Right cardiac atrium (tissue), 5 donors: ENCODE data around the gene SORL1-AS1. TPM values are rescaled to one million over a fixed set of nuclear protein-coding genes. Genes with fewer than 3 reads are reported as not detected.
A peak's percentile ranks its signal among the peaks of the same experiment; 100 is the strongest.
"Not testable (repeated sequence)": the region's sequence is repeated elsewhere in the genome, so short reads cannot be mapped to it uniquely, and the experiment has no call there.

Experiments used
- ATAC-seq, 2 donors: fragments of 200-7000 bp; cut with Tn5 transposase; one replicate each; pipeline versions ENCODE4 v1.8.0 to v1.9.1; 2020; ENCODE audit warnings: moderate library complexity in 2 of 2, mild to moderate bottlenecking in 1 of 2
- DNase-seq, 3 donors: peaks; one replicate each; pipeline ENCODE4 v3.0.0-alpha.2; 2020
- H3K27ac ChIP-seq: one replicate; pipeline ENCODE4 v1.5.1; 2013; ENCODE audit warnings: mild to moderate bottlenecking, low read length, control low read depth, moderate library complexity
- H3K27me3 ChIP-seq: one replicate; pipeline ENCODE4 v1.6.1; 2013; ENCODE audit not compliant: control insufficient read depth, insufficient read depth
- H3K4me1 ChIP-seq: one replicate; pipeline ENCODE4 v1.6.1; 2013; ENCODE audit warnings: low read length; ENCODE audit not compliant: control insufficient read depth, insufficient read depth
- H3K4me3 ChIP-seq: one replicate; pipeline ENCODE4 v1.5.1; 2013; ENCODE audit warnings: low read length, control low read depth
- H3K9me3 ChIP-seq: one replicate; pipeline ENCODE4 v1.6.1; 2013; ENCODE audit warnings: low read length; ENCODE audit not compliant: control insufficient read depth
- WGBS: extraction: QIAGEN DNeasy Blood & Tissue Kit; methylation state at CpG from one replicate; pipeline ENCODE4 v1.1.7; 2013; 5-methylcytosine and 5-hydroxymethylcytosine counted together
- intact Hi-C, 4 donors: fragments of 100-400 bp; cut with DNase I; formaldehyde crosslinking; loops; one replicate each; pipeline versions ENCODE4 v1.11.0 to v1.14.0; 2022 to 2023
- polyA plus RNA-seq: library from polyadenylated mRNA; stranded (reverse); fragments of 200-250 nt; gene quantifications from one replicate; pipeline ENCODE4 v1.2.3, GENCODE V29; 2013
- total RNA-seq, 4 donors: library from RNA; stranded (reverse); fragmentation: NEBNext Ultra II Directional; extraction: Animal tissue kit (Norgen Biotek cat#: 25700); gene quantifications; one replicate each; pipeline ENCODE4 v1.2.1, GENCODE V29; 2021
- donor health status: healthy with polysubstance abuse.
- donor health status: DM: no; HTN: yes; CAD: no.
- donor health status: DM: no; HTN: no; CAD: no.
- donor health status: DM: no; HTN: yes; CAD: no; lungs with severe emphysema.
- donor health status: DM: yes; HTN: yes; CAD: no.

The SORL1-AS1 gene

DNA sequence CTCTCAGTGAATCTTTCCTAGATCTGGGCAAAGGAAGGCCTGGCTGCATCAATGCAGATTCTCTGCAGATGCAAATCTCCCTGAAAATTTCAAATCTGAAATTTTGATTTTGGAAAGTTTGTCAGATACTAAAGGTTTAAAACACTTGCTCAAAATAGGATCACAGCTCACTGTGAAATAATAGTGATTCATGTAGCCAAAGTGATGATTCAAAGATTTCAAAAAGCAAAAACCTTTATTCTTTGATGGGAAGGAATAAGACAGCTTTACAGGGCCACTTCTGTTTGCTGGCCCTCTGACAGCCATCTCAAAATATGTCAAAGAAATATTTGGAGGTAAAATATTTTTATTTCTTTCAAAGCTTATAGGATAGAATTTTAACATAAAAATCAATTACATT is 41.4 kb downstream of the SORL1-AS1 start:
- H3K27ac ChIP-seq, intact Hi-C loops, H3K4me1 ChIP-seq, ATAC-seq, DNase-seq, H3K27me3 ChIP-seq, H3K4me3 ChIP-seq, H3K9me3 ChIP-seq: not testable (repeated sequence)

GRCh38 chr11:121410041-121410440 is 42.7 kb downstream of the SORL1-AS1 start:
- H3K27me3 ChIP-seq, ATAC-seq, H3K9me3 ChIP-seq, H3K4me3 ChIP-seq, H3K4me1 ChIP-seq, H3K27ac ChIP-seq, DNase-seq, intact Hi-C loops: not testable (repeated sequence)
- 96% methylated on average over 2 of the region's 2 CpGs for WGBS

GRCh38 chr11:121408830-121409229 is 43.9 kb downstream of the SORL1-AS1 start:
- DNase-seq (no peak), ATAC-seq (no peak)
- whole genome bisulfite sequencing: 91% methylated on average over 2 of the region's 2 CpGs
- no peaks in the 10 kb centered on the region for H3K4me1 ChIP-seq
- intact Hi-C loops: no loop called here
- no peak overlapping the region for H3K4me3 ChIP-seq
- H3K9me3 ChIP-seq: no peaks in the 10 kb centered on the region
- H3K27ac ChIP-seq: no peak overlapping the region
- no peaks in the 10 kb centered on the region for H3K27me3 ChIP-seq

DNA sequence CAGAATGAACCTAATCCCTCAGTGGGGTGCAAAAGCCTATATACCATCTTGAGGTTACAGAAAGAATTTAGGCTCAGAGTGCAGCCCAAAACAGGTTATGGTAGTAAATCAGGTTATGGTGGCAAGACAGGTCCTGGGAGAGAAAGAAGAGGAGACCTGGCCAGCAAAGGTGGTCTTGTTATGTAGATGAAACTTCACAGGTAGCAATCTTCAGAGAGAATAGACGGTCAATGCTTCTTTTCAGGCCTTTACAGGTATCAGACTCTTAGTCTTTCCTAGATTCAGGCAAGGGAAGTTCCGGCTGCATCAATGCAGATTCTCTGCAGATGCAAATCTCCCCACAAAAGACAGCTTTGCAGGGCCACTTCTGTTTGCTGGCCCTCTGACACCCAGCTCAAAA is 46.5 kb downstream of the SORL1-AS1 start:
- DNase-seq (no peak), ATAC-seq (no peak)
- intact Hi-C loops: no loop called here
- Histone ChIP-seq H3K27ac (no peak overlapping the region), H3K9me3 (no peaks in the 10 kb centered on the region), H3K4me1 (no peaks in the 10 kb centered on the region), H3K4me3 (no peak overlapping the region), H3K27me3 (no peaks in the 10 kb centered on the region)
- 94% methylated on average over 2 of the region's 2 CpGs for WGBS

DNA sequence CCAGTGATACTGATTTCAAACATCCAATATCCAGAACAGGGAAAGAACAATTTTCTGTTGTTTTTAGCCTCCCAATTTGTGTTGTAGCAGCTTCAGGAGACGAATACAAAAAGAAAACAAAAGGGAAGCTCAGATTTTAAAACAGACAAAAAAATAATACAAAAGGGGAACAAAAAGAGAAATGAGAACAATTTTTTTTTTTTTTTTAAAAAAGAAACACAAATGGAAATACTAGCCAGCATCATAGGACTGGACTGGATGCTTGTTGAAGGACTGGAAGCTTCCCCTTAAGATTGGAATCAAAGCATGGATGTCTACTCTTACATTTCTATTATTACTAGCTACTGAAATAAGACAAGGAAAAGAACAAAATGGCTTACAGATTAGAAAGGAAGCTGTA is 47.1 kb downstream of the SORL1-AS1 start:
- 76% methylated on average over 1 of the region's 1 CpG for WGBS
- Histone ChIP-seq H3K27me3 (no peaks in the 10 kb centered on the region), H3K9me3 (no peaks in the 10 kb centered on the region), H3K27ac (no peak overlapping the region), H3K4me1 (no peaks in the 10 kb centered on the region), H3K4me3 (no peak overlapping the region)
- ATAC-seq (no peak), DNase-seq (no peak)
- intact Hi-C loops: no loop called here

GRCh38 chr11:121394785-121395184 is 58.0 kb downstream of the SORL1-AS1 start:
- intact Hi-C loops: no loop called here
- DNase-seq (no peak), ATAC-seq (no peak)
- 89% methylated on average over 4 of the region's 4 CpGs for WGBS
- H3K9me3 ChIP-seq: no peaks in the 10 kb centered on the region
- no peaks in the 10 kb centered on the region for H3K4me1 ChIP-seq
- H3K4me3 ChIP-seq: no peak overlapping the region
- H3K27me3 ChIP-seq: no peaks in the 10 kb centered on the region
- H3K27ac ChIP-seq: no peak overlapping the region

GRCh38 chr11:121393855-121394254 is 58.9 kb downstream of the SORL1-AS1 start:
- WGBS: 87% methylated on average over 4 of the region's 4 CpGs
- ATAC-seq: no peak
- Histone ChIP-seq H3K27ac (no peak overlapping the region), H3K27me3 (no peaks in the 10 kb centered on the region), H3K9me3 (no peaks in the 10 kb centered on the region), H3K4me1 (no peaks in the 10 kb centered on the region), H3K4me3 (no peak overlapping the region)
- no peak for DNase-seq
- intact Hi-C loops: no loop called here

DNA sequence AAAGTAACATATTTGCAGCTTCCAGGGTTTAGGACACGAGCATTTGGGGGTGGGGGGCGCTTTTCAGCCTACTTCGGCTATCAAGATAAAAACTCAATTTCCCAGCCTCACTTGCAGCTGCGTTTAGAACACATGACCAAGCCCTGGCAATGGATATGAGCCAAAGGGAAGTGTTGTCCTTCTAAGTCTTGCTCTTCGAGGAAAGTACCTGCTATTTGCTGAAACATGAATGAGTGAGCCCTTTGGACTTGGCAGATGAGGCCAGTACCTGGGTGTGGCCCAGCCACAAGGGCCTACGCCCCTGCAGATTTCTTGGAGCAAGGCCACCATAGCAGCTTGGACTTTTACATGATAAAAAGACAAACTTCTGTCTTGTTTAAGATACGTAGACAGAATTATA is 60.9 kb downstream of the SORL1-AS1 start:
- intact Hi-C loops: no loop called here
- H3K4me1 ChIP-seq: no peaks in the 10 kb centered on the region
- H3K27me3 ChIP-seq: no peaks in the 10 kb centered on the region
- DNase-seq (peak in 2 of 3 donors; percentile 53 to 75), ATAC-seq (peak; percentile 60 to 79)
- no peaks in the 10 kb centered on the region for H3K9me3 ChIP-seq
- WGBS: 57% methylated on average over 7 of the region's 7 CpGs
- H3K27ac ChIP-seq: no peak overlapping the region
- no peak overlapping the region for H3K4me3 ChIP-seq

DNA sequence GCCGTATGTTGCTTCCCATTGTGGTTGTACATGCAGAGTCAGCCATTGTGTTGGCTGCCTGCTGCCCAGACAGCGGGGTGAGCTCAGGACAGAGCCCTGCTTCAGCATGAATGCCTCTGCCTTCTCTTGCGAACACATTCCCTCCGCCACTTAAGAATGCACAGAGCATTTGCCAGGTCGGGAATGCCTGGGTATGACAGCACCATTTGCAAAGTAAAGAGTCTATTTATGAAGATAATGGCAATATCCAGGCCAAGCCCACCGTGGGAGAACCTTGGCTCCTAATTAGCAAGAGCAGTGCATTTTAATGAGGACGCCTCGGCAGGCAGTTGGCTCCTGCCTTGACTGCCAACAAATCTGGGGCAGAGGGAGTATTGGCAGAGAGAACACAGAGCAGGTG is 63.1 kb downstream of the SORL1-AS1 start:
- Histone ChIP-seq H3K4me1 (no peaks in the 10 kb centered on the region), H3K27ac (peak overlapping the region; percentile 3), H3K4me3 (no peak overlapping the region), H3K9me3 (no peaks in the 10 kb centered on the region), H3K27me3 (no peaks in the 10 kb centered on the region)
- WGBS: 28% methylated on average over 8 of the region's 8 CpGs
- ATAC-seq: peak; percentile 84 to 87
- DNase-seq: peak; percentile 42 to 69 (median 68)
- intact Hi-C loops: no loop called here

Other genes with a start within 250 kb of the SORL1-AS1 start
- 10 to 100 TPM; 30.1 to 34.7 (median 32.4) TPM for gene SC5D, start 160.2 kb downstream of the SORL1-AS1 start, total RNA-seq
- gene SC5D, start 160.2 kb downstream of the SORL1-AS1 start, polyA plus RNA-seq: 29.7 TPM
- 1 to 10 TPM; 3.7 to 9.2 (median 5.4) TPM for gene SORL1, start 653 bp downstream of the SORL1-AS1 start, total RNA-seq
- gene SORL1, start 653 bp downstream of the SORL1-AS1 start, polyA plus RNA-seq: 0.57 TPM